Left lung (tissue), 10 donors: ENCODE results near the gene TUG1. TPM values are rescaled to one million over a fixed set of nuclear protein-coding genes. Genes with fewer than 3 reads are reported as not detected.

Experiments used
- ATAC-seq: fragments of 200-7000 bp; cut with Tn5 transposase; one replicate; pipeline ENCODE4 v1.9.1; 2020; ENCODE audit warnings: moderate library complexity
- DNase-seq, 4 donors: peaks; one replicate each; pipeline ENCODE4 v3.0.0-alpha.2; 2013 to 2020
- H3K27ac ChIP-seq, 2 donors: fragments of 200-600 bp; sonication (generic) in 1 of 2; one replicate each; pipeline versions ENCODE4 v1.5.0 to v1.8.0; 2020 to 2021
- H3K27me3 ChIP-seq, 2 donors: fragments of 200-600 bp; sonication (generic) in 1 of 2; one replicate each; pipeline versions ENCODE4 v1.5.0 to v1.8.0; 2020 to 2021
- H3K36me3 ChIP-seq, 2 donors: fragments of 200-600 bp; sonication (generic) in 1 of 2; one replicate each; pipeline versions ENCODE4 v1.5.0 to v1.8.0; 2020 to 2021
- H3K4me1 ChIP-seq, 2 donors: fragments of 200-600 bp; one replicate each; pipeline ENCODE4 v1.8.0; 2021
- H3K4me3 ChIP-seq, 2 donors: fragments of 200-600 bp; sonication (generic) in 1 of 2; one replicate each; pipeline versions ENCODE4 v1.5.0 to v1.8.0; 2020 to 2021; ENCODE audit warnings: mild to moderate bottlenecking in 1 of 2
- H3K9me3 ChIP-seq, 2 donors: fragments of 200-600 bp; sonication (generic) in 1 of 2; one replicate each; pipeline versions ENCODE4 v1.5.0 to v1.8.0; 2020 to 2021
- intact Hi-C, 2 donors: fragments of 100-400 bp; cut with DNase I; formaldehyde crosslinking; loops; one replicate each; pipeline versions ENCODE4 v1.11.2 to v1.14.2; 2022
- polyA plus RNA-seq, 6 donors: library from polyadenylated mRNA; unstranded; fragments of 120-200 nt; gene quantifications; one replicate each; pipeline ENCODE4 v1.2.1, GENCODE V29; 2013; ENCODE audit not compliant: insufficient read length in 6 of 6
- total RNA-seq, 2 donors: library from RNA; stranded (reverse); fragmentation: NEBNext Ultra II Directional; extraction: Animal tissue kit (Norgen Biotek cat#: 25700); gene quantifications; one replicate each; pipeline ENCODE4 v1.2.1, GENCODE V29; 2021
- TF ChIP-seq, protein P1 (sequence below), 2 donors: fragments of 200-600 bp; sonication (generic) in 1 of 2; IDR thresholded peaks; one replicate each; pipeline versions ENCODE4 v1.5.0 to v1.8.0; 2021; ENCODE audit warnings: antibody characterized with exemption in 2 of 2
- donor health status: DM: no; HTN: yes; CAD: no.
- donor health status: DM: no; HTN: no; CAD: no.

Gene TUG1
- total and polyA plus RNA-seq, 8 donors: 56.4 to 251 (median 230) TPM

DNA sequence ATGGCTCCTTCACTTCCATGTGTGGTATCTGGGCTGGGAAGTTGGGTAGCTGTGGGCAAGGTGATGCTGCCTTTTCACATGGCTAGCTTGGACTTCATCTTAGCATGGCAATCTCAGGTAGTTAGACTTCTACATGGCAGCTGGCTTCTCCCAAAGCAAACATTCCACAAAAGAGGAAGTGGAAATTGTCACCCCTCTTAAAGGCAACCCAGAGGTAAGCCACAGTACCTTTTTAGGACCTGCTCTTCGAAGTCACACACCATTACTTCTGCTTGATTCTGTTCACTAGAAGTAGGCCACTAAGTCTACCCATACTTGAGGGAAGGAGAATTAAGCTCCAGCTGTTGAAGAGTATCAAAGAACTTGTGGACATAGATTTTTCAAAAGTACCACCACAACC, 25.9 kb downstream of the TUG1 start:
- no peak overlapping the region for H3K4me3 ChIP-seq
- H3K27me3 ChIP-seq: no peaks in the 10 kb centered on the region
- no peak overlapping the region for H3K27ac ChIP-seq
- TF ChIP-seq, protein P1, sequence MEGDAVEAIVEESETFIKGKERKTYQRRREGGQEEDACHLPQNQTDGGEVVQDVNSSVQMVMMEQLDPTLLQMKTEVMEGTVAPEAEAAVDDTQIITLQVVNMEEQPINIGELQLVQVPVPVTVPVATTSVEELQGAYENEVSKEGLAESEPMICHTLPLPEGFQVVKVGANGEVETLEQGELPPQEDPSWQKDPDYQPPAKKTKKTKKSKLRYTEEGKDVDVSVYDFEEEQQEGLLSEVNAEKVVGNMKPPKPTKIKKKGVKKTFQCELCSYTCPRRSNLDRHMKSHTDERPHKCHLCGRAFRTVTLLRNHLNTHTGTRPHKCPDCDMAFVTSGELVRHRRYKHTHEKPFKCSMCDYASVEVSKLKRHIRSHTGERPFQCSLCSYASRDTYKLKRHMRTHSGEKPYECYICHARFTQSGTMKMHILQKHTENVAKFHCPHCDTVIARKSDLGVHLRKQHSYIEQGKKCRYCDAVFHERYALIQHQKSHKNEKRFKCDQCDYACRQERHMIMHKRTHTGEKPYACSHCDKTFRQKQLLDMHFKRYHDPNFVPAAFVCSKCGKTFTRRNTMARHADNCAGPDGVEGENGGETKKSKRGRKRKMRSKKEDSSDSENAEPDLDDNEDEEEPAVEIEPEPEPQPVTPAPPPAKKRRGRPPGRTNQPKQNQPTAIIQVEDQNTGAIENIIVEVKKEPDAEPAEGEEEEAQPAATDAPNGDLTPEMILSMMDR (IDR thresholded peaks at IDR 0.05): no peak
- peaks cover 0 to 9% of the 10 kb centered on the region in 2 donors for H3K4me1 ChIP-seq
- H3K36me3 ChIP-seq: no peaks in the 10 kb centered on the region
- DNase-seq (no peak), ATAC-seq (no peak)
- H3K9me3 ChIP-seq: peaks cover 0 to 5% of the 10 kb centered on the region in 2 donors
- intact Hi-C loops: no loop called here

DNA sequence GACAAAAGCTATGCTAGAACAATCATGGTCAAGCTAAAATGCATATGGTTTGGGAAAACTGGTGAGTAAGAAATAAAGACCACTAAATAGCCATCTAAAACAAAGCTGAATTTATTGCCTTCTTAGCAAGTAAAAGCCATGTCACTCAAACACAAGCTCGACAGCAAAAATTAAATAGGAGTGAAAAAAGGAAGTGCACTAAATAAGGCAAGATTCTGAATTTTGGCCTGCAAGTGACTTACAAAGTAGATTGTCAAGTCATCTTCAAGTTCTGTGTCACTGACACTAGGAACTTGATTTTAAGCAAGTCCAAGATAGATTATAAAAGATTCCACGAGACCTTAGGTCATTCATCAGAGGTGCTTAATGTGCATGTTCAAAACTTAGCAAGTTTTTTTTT, 27.4 kb downstream of the TUG1 start:
- no peak overlapping the region for H3K27ac ChIP-seq
- H3K9me3 ChIP-seq: peaks cover 0 to 5% of the 10 kb centered on the region in 2 donors
- ATAC-seq (no peak), DNase-seq (no peak)
- H3K4me3 ChIP-seq: no peak overlapping the region
- H3K4me1 ChIP-seq: peaks cover 0 to 9% of the 10 kb centered on the region in 2 donors
- intact Hi-C loops: no loop called here
- TF ChIP-seq, protein P1 (IDR thresholded peaks at IDR 0.05): no peak
- H3K27me3 ChIP-seq: no peaks in the 10 kb centered on the region
- H3K36me3 ChIP-seq: no peaks in the 10 kb centered on the region

DNA sequence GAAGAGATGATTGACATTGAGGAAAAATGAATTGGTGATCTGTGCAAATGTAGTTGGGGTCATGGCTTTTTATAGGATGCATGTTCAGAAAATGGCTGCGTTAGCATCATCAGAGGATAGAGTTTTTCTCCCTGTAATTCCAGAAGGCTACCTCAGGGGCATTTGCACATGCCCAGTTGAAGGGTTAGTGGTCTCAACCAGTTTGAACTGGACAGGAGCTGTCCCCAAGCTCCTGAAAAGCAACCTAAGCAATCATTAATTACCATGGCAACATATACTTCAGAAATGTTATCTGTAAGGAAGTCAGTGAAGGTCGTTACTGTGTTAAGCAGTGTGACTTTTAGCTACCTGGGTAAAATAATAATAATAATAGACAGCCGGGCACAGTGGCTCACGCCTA, 29.3 kb downstream of the TUG1 start:
- intact Hi-C loops: no loop called here
- Histone ChIP-seq H3K4me3 (no peak overlapping the region), H3K9me3 (no peaks in the 10 kb centered on the region), H3K36me3 (no peaks in the 10 kb centered on the region), H3K27me3 (no peaks in the 10 kb centered on the region), H3K27ac (no peak overlapping the region), H3K4me1 (peaks cover 0 to 9% of the 10 kb centered on the region in 2 donors)
- ATAC-seq (no peak), DNase-seq (no peak)
- TF ChIP-seq, protein P1 (IDR thresholded peaks at IDR 0.05): no peak

DNA sequence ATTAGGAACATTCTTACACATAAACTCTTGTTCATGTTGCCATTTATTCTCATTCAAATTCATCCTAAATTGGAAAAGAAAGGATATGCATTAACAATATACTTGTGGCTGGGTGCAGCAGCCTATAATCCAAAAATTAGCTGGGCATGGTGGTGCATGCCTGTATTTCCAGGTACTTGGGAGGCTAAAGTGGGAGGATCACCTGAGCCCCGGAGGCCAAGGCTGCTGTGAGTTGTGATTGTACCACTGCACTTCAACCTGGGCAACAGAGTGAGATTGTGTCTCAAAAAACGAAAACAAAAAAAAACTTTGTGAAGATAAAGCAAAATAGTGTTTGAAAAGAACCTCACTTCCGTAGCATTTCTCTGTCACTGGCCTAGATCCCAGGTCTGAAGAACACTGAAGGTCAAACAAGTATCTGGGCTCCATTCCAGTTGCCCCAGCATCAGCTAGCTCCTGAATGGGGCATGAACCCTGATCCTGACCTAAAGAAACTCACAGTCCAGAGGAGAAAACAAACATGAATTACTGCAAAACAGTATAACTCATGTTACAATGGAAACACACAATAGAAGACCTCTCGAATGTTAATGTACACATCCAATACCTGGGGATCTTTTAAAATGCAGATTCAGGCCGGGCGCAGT, 32.2 kb downstream of the TUG1 start:
- Histone ChIP-seq H3K27ac (no peak overlapping the region), H3K4me3 (no peak overlapping the region), H3K9me3 (peaks cover 0 to 14% of the 10 kb centered on the region in 2 donors), H3K36me3 (no peaks in the 10 kb centered on the region), H3K4me1 (peaks cover 0 to 2% of the 10 kb centered on the region in 2 donors), H3K27me3 (no peaks in the 10 kb centered on the region)
- DNase-seq: no peak
- intact Hi-C loops: no loop called here
- ATAC-seq: no peak
- TF ChIP-seq, protein P1 (IDR thresholded peaks at IDR 0.05): no peak

DNA sequence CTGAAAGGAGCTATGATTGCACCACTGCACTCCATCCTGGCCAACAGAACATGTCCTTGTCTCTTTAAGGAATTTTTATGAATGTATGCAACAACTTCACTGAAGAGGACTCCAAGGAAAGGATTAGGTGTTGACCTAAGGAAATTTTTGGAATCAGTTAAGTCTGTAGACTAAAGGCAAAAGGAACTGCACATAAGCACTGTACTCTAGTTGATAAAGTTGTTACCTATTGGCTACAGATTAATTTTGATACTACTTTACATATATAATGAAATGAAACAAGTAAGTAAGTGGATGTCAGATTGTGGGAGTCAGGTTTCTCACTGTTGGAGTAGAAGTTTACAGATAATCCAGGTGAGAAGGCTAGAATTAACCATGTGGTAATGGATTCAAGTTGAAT, 36.5 kb downstream of the TUG1 start:
- intact Hi-C loops: no loop called here
- ATAC-seq (no peak), DNase-seq (no peak)
- no peaks in the 10 kb centered on the region for H3K36me3 ChIP-seq
- no peaks in the 10 kb centered on the region for H3K4me1 ChIP-seq
- peaks cover 0 to 16% of the 10 kb centered on the region in 2 donors for H3K9me3 ChIP-seq
- TF ChIP-seq, protein P1 (IDR thresholded peaks at IDR 0.05): no peak
- no peak overlapping the region for H3K27ac ChIP-seq
- no peak overlapping the region for H3K4me3 ChIP-seq
- no peaks in the 10 kb centered on the region for H3K27me3 ChIP-seq
